ENCODE data around the gene SLC4A11.

DNA sequence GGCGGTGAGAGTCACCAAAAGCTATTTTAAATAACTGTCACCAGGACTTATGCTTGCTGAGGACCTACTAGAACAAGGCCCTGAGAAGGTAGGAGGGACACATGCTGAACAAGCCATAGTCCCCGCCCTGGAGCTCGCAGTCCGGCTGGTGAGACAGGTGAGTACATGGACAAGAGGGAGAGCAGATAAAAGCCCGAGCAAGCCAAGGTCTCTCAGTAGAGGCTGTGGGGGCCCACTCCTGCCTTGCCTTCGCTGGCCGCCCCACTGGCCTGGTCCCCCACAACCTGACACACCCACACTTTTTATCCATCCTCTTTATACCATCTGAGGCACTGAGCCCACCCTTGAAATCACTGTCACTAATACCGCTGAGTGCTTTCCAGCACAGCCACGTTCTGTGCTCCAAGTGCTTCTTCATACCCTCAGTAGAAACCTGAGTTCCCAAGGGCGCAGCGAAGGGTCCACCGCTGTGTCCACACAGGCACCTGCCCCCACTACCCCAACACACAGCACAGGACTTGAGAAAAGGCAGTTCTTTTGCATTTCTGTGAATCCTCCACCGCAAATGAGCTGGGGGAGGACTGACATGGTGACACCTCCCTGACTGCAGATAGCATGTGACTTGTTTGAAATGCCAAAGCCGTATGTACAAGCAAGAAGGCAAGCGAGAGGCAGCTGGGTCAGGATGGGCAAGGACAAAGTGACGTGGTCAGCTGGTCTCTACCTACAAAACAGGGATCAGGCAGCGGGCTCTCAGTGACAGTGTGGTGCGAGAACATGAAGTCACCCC is 46.6 kb downstream of the SLC4A11 start:
- TF ChIP-seq RCOR1 (IDR thresholded peaks at IDR 0.05; ENCODE audit: low read length) (no peak), POLR2AphosphoS5 (IDR thresholded peaks at IDR 0.05; ENCODE audit: low read depth, low read length) (no peak), JUND (IDR thresholded peaks at IDR 0.05) (no peak), SIN3A (IDR thresholded peaks at IDR 0.05; ENCODE audit: borderline replicate concordance, low read depth, low read length) (no peak), ELF1 (IDR thresholded peaks at IDR 0.05) (no peak), TCF12 (IDR thresholded peaks at IDR 0.05) (no peak), EP300 (IDR thresholded peaks at IDR 0.05; ENCODE audit: borderline replicate concordance in 1 of 2, low read depth in 1 of 2, low read length in 1 of 2) (no peak), MEF2A (IDR thresholded peaks at IDR 0.05; ENCODE audit: borderline replicate concordance, low read depth) (no peak)
- TF ChIP-seq, protein P1, sequence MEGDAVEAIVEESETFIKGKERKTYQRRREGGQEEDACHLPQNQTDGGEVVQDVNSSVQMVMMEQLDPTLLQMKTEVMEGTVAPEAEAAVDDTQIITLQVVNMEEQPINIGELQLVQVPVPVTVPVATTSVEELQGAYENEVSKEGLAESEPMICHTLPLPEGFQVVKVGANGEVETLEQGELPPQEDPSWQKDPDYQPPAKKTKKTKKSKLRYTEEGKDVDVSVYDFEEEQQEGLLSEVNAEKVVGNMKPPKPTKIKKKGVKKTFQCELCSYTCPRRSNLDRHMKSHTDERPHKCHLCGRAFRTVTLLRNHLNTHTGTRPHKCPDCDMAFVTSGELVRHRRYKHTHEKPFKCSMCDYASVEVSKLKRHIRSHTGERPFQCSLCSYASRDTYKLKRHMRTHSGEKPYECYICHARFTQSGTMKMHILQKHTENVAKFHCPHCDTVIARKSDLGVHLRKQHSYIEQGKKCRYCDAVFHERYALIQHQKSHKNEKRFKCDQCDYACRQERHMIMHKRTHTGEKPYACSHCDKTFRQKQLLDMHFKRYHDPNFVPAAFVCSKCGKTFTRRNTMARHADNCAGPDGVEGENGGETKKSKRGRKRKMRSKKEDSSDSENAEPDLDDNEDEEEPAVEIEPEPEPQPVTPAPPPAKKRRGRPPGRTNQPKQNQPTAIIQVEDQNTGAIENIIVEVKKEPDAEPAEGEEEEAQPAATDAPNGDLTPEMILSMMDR (IDR thresholded peaks at IDR 0.05): no peak
- TF ChIP-seq, protein P2, sequence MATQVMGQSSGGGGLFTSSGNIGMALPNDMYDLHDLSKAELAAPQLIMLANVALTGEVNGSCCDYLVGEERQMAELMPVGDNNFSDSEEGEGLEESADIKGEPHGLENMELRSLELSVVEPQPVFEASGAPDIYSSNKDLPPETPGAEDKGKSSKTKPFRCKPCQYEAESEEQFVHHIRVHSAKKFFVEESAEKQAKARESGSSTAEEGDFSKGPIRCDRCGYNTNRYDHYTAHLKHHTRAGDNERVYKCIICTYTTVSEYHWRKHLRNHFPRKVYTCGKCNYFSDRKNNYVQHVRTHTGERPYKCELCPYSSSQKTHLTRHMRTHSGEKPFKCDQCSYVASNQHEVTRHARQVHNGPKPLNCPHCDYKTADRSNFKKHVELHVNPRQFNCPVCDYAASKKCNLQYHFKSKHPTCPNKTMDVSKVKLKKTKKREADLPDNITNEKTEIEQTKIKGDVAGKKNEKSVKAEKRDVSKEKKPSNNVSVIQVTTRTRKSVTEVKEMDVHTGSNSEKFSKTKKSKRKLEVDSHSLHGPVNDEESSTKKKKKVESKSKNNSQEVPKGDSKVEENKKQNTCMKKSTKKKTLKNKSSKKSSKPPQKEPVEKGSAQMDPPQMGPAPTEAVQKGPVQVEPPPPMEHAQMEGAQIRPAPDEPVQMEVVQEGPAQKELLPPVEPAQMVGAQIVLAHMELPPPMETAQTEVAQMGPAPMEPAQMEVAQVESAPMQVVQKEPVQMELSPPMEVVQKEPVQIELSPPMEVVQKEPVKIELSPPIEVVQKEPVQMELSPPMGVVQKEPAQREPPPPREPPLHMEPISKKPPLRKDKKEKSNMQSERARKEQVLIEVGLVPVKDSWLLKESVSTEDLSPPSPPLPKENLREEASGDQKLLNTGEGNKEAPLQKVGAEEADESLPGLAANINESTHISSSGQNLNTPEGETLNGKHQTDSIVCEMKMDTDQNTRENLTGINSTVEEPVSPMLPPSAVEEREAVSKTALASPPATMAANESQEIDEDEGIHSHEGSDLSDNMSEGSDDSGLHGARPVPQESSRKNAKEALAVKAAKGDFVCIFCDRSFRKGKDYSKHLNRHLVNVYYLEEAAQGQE (IDR thresholded peaks at IDR 0.05; ENCODE audit: low read depth, low read length): no peak
